LoVo (cell line): ENCODE data around the gene FRMPD3.
A peak's percentile ranks its signal among the peaks of the same experiment; 100 is the strongest.
"Not testable (repeated sequence)": the region's sequence is repeated elsewhere in the genome, so short reads cannot be mapped to it uniquely, and the experiment has no call there.

Source experiments
- DNase-seq: peaks from one replicate; pipeline ENCODE4 v3.0.0-alpha.2; 2016; ENCODE audit warnings: low spot score

The FRMPD3 gene

GRCh38 chrX:107448998-107449835 lies at the start of gene FRMPD3:
FRMPD3 (plus strand) TSS chrX:107449652; CDS start chrX:107526589, 76,937 bp downstream.
- DNase-seq, result no peak

GRCh38 chrX:107420571-107420970 lies 28.9 kb upstream of the FRMPD3 start:
- no peak for DNase-seq

DNA sequence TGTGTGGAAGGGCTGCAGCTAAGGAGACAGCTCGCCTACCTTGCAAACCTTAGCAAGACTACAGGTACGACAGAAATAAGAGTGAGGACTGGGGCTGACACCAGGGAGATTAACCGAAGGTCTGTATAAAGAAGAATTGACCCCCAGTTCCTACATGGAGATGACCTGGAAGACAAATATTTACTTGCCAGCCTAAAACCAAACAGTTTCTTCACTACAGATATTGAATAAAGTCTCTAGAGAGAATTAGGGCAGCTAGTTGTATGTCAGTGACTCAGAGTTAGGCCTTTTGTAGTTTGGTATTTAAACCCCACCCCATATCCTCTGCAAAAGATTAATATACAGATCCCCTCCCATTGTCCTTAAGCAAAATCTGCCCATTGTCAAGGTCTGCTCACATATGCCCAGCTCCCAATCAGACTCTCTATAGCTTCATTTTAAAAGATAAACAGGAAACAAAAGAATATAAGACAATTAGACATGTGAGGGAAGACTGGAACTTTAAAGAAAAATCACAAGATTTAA lies 28.1 kb upstream of the FRMPD3 start:
- DNase-seq, result no peak

DNA sequence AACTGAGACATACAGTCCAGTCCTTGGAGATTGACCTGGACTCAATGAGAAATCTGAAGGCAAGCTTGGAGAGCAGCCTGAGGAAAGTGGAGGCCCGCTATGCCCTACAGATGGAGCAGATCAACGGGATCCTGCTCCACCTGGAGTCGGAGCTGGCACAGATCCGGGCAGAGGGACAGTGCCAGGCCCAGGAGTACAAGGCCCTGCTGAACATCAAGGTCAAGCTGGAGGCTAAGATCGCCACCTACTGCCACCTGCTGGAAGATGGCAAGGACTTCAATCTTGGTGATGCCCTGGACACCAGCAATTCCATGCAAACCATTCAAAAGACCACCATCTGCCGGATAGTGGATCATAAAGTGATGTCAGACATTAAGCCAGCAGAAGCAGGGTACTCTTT lies 20.4 kb upstream of the FRMPD3 start:
- peak; percentile 15 for DNase-seq

GRCh38 chrX:107440187-107440586 lies 9.3 kb upstream of the FRMPD3 start:
- DNase-seq, result no peak

GRCh38 chrX:107440692-107441091 lies 8.8 kb upstream of the FRMPD3 start:
- no peak for DNase-seq

DNA sequence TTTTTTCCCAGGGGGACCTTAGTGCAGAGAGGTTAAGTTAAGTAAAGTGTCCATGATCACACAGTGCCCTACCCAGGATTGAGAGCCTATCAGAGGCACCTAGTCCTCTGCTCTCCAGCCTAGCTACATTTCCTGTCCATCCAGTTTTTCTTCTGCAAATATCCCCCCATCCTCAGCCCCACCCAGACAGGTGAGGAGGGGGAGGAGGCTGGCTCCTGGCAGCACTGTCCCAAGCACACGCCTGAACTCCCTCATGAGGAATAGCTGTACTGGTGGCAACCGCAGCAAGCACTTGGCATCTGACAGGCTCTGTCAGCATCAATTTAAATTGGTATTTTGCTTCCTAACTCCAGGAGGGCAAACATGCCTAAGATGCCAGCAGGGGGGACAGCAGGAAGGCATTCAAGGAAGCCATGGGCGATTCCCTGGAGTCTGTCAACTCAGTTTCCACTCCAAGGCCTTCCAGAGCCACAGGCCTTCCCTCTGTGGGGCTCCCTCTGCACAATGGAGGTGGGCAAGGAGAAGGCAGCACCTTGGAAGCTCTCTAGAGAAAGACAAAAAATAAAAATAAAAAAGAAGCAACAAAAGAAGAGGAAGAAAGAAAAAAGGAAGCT lies 6.4 kb upstream of the FRMPD3 start:
- no peak for DNase-seq

DNA sequence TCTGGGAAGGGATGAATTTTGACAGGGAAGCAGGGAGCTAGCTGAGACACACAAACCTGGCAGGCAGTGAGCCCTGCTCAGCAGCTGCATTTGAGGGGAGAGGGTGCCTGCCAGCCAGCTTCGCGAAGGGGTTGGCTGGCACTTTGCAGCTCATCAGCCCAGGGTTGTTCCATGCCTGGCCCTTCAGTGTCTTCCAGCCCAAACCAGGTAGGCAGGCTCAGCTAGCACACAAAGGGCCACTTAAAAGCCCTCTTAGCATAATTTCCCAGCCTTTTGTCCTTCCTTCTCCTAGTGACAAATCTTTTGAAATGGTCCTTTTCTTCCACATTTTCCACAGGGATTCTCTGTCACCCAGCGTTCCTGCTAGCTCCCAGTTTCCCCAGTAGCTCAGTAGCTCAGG lies 4.3 kb upstream of the FRMPD3 start:
- no peak for DNase-seq

DNA sequence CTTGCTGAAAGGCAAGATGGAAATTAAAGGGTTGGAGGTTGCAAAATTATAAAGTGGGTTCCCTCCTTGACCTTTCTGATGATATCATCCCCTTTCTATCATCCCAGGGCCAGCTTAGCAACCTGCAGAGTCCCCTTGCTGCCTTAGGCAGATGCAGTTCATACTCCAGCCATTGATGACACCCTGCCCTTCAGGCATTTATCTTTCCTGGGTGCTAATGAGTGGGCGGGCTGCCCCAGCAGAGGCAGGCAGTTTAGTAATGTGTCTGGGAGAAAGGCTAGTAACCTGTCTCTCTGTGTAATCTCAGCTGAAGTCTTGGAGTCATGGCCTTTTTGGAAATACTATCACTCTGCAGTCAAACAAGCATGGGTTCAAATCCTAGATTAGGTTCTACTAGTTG lies 3.8 kb upstream of the FRMPD3 start:
- DNase-seq, result no peak

GRCh38 chrX:107447642-107448041 lies 1.8 kb upstream of the FRMPD3 start:
- DNase-seq, result no peak

GRCh38 chrX:107448625-107448997 lies 841 bp upstream of the FRMPD3 start:
- no peak for DNase-seq

- no peak for DNase-seq
Measured at GRCh38 chrX:107450823-107451509, 1.5 kb downstream of the FRMPD3 start.

GRCh38 chrX:107451731-107452130 lies 2.3 kb downstream of the FRMPD3 start:
- DNase-seq, result no peak

DNA sequence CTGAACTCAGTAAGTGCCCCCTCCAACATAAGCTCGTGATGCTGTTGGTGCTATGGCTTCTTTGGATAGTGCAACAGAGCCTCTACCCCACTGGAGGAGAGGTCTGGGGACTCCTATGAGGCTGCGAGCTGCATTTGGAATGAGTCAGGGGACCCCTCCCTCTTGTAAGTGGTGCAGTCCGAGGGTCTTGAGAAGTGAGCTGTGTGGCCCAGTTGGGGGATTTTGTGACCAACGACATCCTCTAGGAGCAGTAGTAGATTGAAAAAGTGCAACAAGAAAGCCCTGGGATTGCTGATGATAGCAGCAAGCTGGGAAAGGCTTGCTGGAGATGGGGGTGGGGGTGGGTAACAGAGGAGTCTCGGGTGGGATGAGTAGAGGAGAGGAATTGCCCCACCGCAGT lies 3.1 kb downstream of the FRMPD3 start:
- DNase-seq, result no peak

- DNase-seq, result peak; percentile 54
Measured at GRCh38 chrX:107454302-107454701, 4.8 kb downstream of the FRMPD3 start.

DNA sequence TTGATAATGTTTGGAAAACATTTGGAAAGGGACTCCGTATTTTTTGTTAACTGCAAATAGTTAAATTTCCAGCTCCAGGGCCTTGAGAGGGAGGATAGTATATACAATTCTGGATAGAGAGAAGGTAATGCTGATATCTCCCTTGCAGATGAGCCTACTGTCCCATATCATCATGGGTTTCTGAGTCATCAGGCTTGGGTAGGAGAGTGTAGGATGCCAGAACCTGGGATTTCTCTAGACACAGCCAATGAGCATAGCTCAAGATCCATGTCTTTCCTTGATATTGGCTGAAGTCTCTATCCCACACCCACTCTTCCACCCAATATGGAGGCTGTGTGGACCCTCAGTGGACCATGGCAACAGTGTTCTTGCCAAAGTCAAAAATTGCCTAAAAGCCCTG lies 7.8 kb downstream of the FRMPD3 start:
- DNase-seq, result no peak

DNA sequence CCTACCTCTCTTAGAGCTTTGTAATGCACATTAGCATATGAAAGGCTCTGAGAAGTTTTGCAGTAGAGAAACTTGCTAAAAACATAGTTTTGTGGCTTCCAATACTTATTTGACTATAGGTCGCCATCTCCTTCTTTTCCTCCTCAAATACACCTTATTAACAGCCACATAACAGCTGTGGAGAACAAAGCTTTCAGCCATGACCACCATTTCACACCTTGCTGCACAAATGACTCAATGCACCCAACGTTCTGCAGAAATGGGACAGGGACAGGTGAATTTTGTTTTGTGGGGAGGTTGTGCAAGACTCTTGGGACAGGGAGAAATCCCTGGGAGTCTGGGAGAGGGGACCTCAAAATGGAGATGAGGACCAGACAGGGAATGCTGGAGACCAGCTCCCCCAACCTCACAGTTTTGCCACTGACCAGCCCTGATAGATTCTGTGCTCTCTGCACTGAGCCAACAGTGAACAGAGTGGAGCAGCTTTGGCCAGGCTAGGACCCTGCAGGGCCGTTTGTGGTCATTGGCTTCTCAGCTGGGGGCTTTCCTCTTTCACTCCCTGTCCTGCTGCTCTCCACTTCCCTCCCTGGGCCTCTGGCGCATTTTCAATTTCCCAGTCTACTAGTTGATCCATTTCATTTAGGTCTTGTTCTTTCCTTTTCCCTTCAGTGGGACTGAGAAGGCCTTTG lies 16.6 kb downstream of the FRMPD3 start:
- no peak for DNase-seq

DNA sequence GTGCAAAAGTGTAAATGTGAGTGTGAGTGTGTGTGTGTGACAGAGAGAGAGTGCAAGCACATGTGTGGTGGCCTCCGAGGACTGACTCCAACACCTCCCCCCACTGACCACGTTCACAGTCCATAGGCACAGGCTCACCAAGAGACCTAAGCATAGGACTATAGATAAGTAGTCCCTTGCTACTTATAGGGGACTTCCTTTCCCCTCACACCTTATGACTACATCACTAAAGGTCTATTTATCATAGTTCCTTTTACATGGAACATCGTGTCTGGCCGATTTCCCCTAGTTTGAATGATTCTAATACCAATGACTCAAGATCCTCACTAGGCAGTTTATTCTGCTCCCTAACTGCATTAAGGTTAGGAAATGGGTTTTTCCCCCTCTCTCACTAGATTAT lies 17.8 kb downstream of the FRMPD3 start:
- no peak for DNase-seq

DNA sequence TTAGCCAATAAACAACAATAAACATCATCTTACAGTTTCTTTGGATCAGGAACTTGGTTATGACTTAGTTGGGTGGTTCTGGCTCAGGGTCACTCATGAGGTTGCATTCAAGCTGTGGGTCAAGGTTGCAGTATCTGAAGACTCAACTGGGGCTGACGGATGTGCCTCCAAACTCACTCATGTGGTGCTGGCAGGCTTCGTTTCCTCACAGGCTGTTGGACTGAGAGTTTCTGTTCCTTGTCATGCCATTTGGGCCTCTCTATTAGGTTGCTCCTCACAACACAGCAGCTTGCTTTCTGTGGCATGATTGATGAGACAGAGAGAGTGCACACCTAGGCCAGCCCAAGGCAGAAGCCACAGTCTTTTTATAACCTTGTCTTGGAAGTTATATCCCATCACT lies 20.7 kb downstream of the FRMPD3 start:
- DNase-seq, result no peak

GRCh38 chrX:107470971-107471370 lies 21.5 kb downstream of the FRMPD3 start:
- DNase-seq, result no peak

- not testable (repeated sequence) for DNase-seq
Measured at GRCh38 chrX:107471420-107471819, 22.0 kb downstream of the FRMPD3 start.

GRCh38 chrX:107477406-107477805 lies 28.0 kb downstream of the FRMPD3 start:
- no peak for DNase-seq
